Endodermal cell (in vitro differentiated cells): ENCODE data around the gene ASTN2. TPM values are rescaled to one million over a fixed set of nuclear protein-coding genes. Genes with fewer than 3 reads are reported as not detected.

Source experiments
- DNase-seq: peaks from one replicate; pipeline ENCODE4 v3.0.0-alpha.2; 2017
- H3K27ac ChIP-seq: 2 replicates; pipeline ENCODE4 v1.5.1; 2013; ENCODE audit warnings: mild to moderate bottlenecking, low read depth, low read length, moderate library complexity
- H3K27me3 ChIP-seq: 2 replicates; pipeline ENCODE4 v1.6.1; 2013; ENCODE audit warnings: mild to moderate bottlenecking, low read length, moderate library complexity; ENCODE audit not compliant: insufficient read depth, control insufficient read depth, poor library complexity, severe bottlenecking
- H3K36me3 ChIP-seq: 2 replicates; pipeline ENCODE4 v1.7.0; 2013; ENCODE audit warnings: mild to moderate bottlenecking, low read length, moderate library complexity; ENCODE audit not compliant: control insufficient read depth, insufficient read depth
- H3K4me1 ChIP-seq: one replicate; pipeline ENCODE4 v1.7.0; 2013; ENCODE audit warnings: low read length; ENCODE audit not compliant: control insufficient read depth, insufficient read depth
- H3K4me3 ChIP-seq: 2 replicates; pipeline ENCODE4 v1.5.1; 2013; ENCODE audit warnings: mild to moderate bottlenecking, low read length, moderate library complexity
- H3K9ac ChIP-seq: 2 replicates; pipeline ENCODE4 v1.6.1; 2013; ENCODE audit warnings: mild to moderate bottlenecking, low read length, moderate library complexity; ENCODE audit not compliant: poor library complexity, severe bottlenecking; ENCODE audit errors: extremely low read depth
- H3K9me3 ChIP-seq: 2 replicates; pipeline ENCODE4 v1.6.1; 2013; ENCODE audit warnings: mild to moderate bottlenecking, low read length, moderate library complexity; ENCODE audit not compliant: control insufficient read depth
- H3K27ac Mint-ChIP-seq: 2 replicates; pipeline ENCODE4 v1.8.0; 2020; ENCODE audit warnings: mixed read lengths
- H3K27me3 Mint-ChIP-seq: 2 replicates; pipeline ENCODE4 v1.8.0; 2021; ENCODE audit warnings: mild to moderate bottlenecking, mixed read lengths; ENCODE audit not compliant: insufficient read depth
- H3K36me3 Mint-ChIP-seq: 2 replicates; pipeline ENCODE4 v1.8.0; 2020; ENCODE audit warnings: low read depth, mixed read lengths
- H3K4me1 Mint-ChIP-seq: 2 replicates; pipeline ENCODE4 v1.8.0; 2020; ENCODE audit warnings: mixed read lengths
- H3K4me3 Mint-ChIP-seq: 2 replicates; pipeline ENCODE4 v1.8.0; 2020; ENCODE audit warnings: mild to moderate bottlenecking, moderate library complexity, mixed read lengths
- H3K9me3 Mint-ChIP-seq: 2 replicates; pipeline ENCODE4 v1.8.0; 2020; ENCODE audit warnings: mild to moderate bottlenecking, mixed read lengths
- WGBS, 2 experiments: methylation state at CpG; one replicate each; pipeline versions ENCODE4 v1.1.5 to v1.1.7; 2013; ENCODE audit warnings: missing lambda C conversion rate in 2 of 2, mixed read lengths in 1 of 2; ENCODE audit not compliant: insufficient coverage in 1 of 2, insufficient read length in 1 of 2; 5-methylcytosine and 5-hydroxymethylcytosine counted together
- total RNA-seq, 2 donors: library from RNA; stranded (reverse); fragmentation: NEBNext Ultra II Directional in 1 of 2; extraction: Animal tissue kit (Norgen Biotek cat#: 25700) in 1 of 2; gene quantifications; 2 replicates in 1 of 2; 3 replicates in 1 of 2; pipeline ENCODE4 v1.2.1, GENCODE V29; 2021
- TF ChIP-seq, protein P1 (sequence below): fragments of 200-600 bp; sonication (generic); conservative IDR thresholded peaks from 2 replicates; pipeline ENCODE4 v1.5.0; 2021; ENCODE audit warnings: antibody characterized with exemption, mild to moderate bottlenecking

Gene ASTN2
- total RNA-seq, 2 donors from 2014 or later: 8.9 to 10.4 TPM

DNA sequence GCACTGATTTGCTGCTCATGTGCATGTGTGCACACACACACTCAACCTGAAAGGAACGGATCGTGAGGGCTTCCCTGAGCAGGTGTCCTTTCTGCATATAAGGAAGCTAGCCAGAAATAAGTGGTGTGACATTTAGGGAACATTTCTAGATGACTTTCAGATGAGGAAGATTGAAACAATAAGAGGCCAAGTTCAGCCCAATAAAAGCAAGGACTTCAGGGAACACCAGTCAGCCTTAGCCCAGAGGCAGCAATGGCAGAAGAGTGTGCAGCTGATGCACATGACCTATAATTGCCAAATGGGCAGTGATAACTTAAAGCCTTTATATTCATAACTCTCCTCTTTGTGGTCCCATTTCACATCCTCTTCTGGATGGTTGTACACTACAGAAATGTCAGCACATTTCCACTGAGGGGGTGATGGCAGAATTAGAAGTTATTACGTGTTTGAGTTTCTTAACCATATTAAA is 472.2 kb downstream of the ASTN2 start:
- Mint-ChIP-seq H3K36me3 (no peaks in the 10 kb centered on the region), H3K4me1 (peaks cover 22% of the 10 kb centered on the region), H3K27me3 (no peaks in the 10 kb centered on the region), H3K27ac (no peak overlapping the region), H3K4me3 (no peak overlapping the region), H3K9me3 (no peaks in the 10 kb centered on the region)
- Histone ChIP-seq H3K36me3 (no peaks in the 10 kb centered on the region), H3K4me1 (no peaks in the 10 kb centered on the region), H3K9ac (no peak overlapping the region), H3K27ac (no peak overlapping the region), H3K27me3 (no peaks in the 10 kb centered on the region), H3K9me3 (no peaks in the 10 kb centered on the region), H3K4me3 (no peak overlapping the region)
- WGBS, 2 experiments: 92 to 100% methylated on average over 2 of the region's 3 CpGs
- DNase-seq: no peak
- TF ChIP-seq, protein P1, sequence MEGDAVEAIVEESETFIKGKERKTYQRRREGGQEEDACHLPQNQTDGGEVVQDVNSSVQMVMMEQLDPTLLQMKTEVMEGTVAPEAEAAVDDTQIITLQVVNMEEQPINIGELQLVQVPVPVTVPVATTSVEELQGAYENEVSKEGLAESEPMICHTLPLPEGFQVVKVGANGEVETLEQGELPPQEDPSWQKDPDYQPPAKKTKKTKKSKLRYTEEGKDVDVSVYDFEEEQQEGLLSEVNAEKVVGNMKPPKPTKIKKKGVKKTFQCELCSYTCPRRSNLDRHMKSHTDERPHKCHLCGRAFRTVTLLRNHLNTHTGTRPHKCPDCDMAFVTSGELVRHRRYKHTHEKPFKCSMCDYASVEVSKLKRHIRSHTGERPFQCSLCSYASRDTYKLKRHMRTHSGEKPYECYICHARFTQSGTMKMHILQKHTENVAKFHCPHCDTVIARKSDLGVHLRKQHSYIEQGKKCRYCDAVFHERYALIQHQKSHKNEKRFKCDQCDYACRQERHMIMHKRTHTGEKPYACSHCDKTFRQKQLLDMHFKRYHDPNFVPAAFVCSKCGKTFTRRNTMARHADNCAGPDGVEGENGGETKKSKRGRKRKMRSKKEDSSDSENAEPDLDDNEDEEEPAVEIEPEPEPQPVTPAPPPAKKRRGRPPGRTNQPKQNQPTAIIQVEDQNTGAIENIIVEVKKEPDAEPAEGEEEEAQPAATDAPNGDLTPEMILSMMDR: no peak

DNA sequence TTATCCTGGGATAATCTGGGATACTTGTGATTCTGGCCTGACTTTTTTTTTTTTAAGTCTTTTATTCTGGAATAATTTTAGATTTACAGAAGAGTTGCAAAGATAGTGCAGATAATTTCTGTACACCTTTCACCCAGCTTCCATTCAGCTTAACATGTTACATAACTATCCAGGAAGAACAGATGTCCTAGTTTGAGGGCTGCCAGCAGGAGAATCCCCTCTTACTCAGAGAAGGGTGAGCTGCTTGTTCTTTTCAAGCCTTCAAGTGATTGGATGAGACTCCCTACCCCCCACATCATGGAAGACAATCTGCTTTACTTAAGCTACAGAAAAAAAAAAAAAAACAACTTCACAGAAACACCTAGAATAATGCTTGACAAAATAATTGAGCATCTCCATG is 473.6 kb downstream of the ASTN2 start:
- no peak overlapping the region for H3K4me3 Mint-ChIP-seq
- Histone ChIP-seq H3K4me3 (no peak overlapping the region), H3K4me1 (no peaks in the 10 kb centered on the region), H3K36me3 (no peaks in the 10 kb centered on the region), H3K27ac (no peak overlapping the region), H3K9ac (no peak overlapping the region), H3K27me3 (no peaks in the 10 kb centered on the region), H3K9me3 (no peaks in the 10 kb centered on the region)
- no peaks in the 10 kb centered on the region for H3K36me3 Mint-ChIP-seq
- no peaks in the 10 kb centered on the region for H3K27me3 Mint-ChIP-seq
- TF ChIP-seq, protein P1: no peak
- no peak overlapping the region for H3K27ac Mint-ChIP-seq
- no peaks in the 10 kb centered on the region for H3K9me3 Mint-ChIP-seq
- no peak for DNase-seq
- peaks cover 17% of the 10 kb centered on the region for H3K4me1 Mint-ChIP-seq

DNA sequence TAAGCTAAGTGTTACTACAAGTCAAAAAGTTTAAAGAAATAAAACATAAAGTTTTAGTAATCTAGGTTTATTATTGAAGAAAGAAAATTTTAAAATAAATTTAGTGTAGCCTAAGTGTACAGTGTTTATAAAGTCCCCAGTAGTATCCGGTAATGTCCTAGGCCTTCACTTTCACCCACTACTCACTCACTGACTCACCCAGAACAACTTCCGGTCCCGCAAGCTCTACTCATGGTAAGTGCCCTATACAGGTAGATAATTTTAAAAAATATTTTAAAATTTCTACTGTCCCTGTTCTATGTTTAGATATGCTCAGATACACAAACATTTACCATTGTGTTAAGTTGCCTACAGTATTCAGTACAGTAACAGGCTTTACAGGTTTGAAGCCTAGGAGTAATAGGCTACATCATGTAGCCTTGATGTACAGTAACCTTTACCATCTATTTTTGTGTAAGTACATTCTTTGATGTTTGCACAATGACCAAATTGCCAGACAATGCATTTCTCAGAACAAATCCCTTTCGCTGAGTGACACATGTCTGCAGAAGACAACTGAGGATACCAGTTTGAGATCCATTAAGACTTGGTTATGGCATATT is 474.1 kb downstream of the ASTN2 start:
- no peaks in the 10 kb centered on the region for H3K9me3 ChIP-seq
- Mint-ChIP-seq H3K27me3 (no peaks in the 10 kb centered on the region), H3K4me3 (no peak overlapping the region), H3K4me1 (peaks cover 13% of the 10 kb centered on the region), H3K9me3 (no peaks in the 10 kb centered on the region), H3K27ac (no peak overlapping the region), H3K36me3 (no peaks in the 10 kb centered on the region)
- H3K27me3 ChIP-seq: no peaks in the 10 kb centered on the region
- no peak overlapping the region for H3K9ac ChIP-seq
- no peaks in the 10 kb centered on the region for H3K4me1 ChIP-seq
- no peaks in the 10 kb centered on the region for H3K36me3 ChIP-seq
- no peak overlapping the region for H3K27ac ChIP-seq
- no peak overlapping the region for H3K4me3 ChIP-seq
- no peak for DNase-seq
- 91% methylated on average over 4 of the region's 4 CpGs; no CpG with 5 or more reads in 1 of the 2 experiments for WGBS, 2 experiments
- TF ChIP-seq, protein P1: no peak
